Neural crest cell (in vitro differentiated cells): Measurements from ENCODE around the gene SCLT1. TPM values are rescaled to one million over a fixed set of nuclear protein-coding genes. Genes with fewer than 3 reads are reported as not detected.

Experiments
- DNase-seq: peaks from one replicate; pipeline ENCODE4 v3.0.0; 2021; ENCODE audit warnings: low read depth, mixed read lengths, low spot score
- H3K27ac Mint-ChIP-seq: one replicate; pipeline ENCODE4 v1.8.0; 2021; ENCODE audit warnings: mild to moderate bottlenecking, mixed read lengths; ENCODE audit not compliant: unreplicated experiment
- H3K27me3 Mint-ChIP-seq: 2 replicates; pipeline ENCODE4 v1.8.0; 2021; ENCODE audit warnings: low read depth, mild to moderate bottlenecking, mixed read lengths
- H3K36me3 Mint-ChIP-seq: 2 replicates; pipeline ENCODE4 v1.8.0; 2021; ENCODE audit warnings: low read depth, mild to moderate bottlenecking, mixed read lengths
- H3K4me1 Mint-ChIP-seq: 2 replicates; pipeline ENCODE4 v1.8.0; 2021; ENCODE audit warnings: mixed read lengths
- H3K4me3 Mint-ChIP-seq: one replicate; pipeline ENCODE4 v1.8.0; 2021; ENCODE audit warnings: mild to moderate bottlenecking, mixed read lengths
- H3K9me3 Mint-ChIP-seq: 2 replicates; pipeline ENCODE4 v1.8.0; 2021; ENCODE audit warnings: mixed read lengths
- total RNA-seq: library from RNA; stranded (reverse); gene quantifications from 2 replicates; pipeline ENCODE4 v1.2.1, GENCODE V29; 2021
- TF ChIP-seq, protein P1 (sequence below): fragments of 200-600 bp; sonication (generic); conservative IDR thresholded peaks from 2 replicates; pipeline ENCODE4 v1.5.0; 2021; ENCODE audit warnings: antibody characterized with exemption, mild to moderate bottlenecking

Gene SCLT1
- total RNA-seq, 1 donor from 2014 or later = 22.7 TPM

DNA sequence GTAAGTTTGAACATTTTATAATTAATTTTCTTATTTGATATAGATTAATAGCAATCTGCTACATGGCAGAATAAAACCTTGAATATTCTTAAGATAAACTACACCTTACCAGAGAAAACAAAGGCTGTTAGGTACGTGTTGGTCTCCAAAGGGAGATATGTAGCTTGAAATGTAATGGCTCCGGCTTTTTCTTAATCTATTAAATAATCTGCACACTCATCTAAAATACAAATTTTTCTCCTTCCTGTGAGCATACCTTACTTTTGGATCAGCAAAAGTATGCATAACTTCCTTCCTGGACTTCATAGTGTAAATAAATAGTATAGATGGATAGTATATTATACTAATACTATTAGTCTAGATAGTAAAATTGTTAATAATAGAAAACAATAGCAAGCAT is 142.5 kb downstream of the SCLT1 start:
- no peak overlapping the region for H3K4me3 Mint-ChIP-seq
- no peaks in the 10 kb centered on the region for H3K4me1 Mint-ChIP-seq
- DNase-seq = no peak
- no peaks in the 10 kb centered on the region for H3K27me3 Mint-ChIP-seq
- TF ChIP-seq, protein P1, sequence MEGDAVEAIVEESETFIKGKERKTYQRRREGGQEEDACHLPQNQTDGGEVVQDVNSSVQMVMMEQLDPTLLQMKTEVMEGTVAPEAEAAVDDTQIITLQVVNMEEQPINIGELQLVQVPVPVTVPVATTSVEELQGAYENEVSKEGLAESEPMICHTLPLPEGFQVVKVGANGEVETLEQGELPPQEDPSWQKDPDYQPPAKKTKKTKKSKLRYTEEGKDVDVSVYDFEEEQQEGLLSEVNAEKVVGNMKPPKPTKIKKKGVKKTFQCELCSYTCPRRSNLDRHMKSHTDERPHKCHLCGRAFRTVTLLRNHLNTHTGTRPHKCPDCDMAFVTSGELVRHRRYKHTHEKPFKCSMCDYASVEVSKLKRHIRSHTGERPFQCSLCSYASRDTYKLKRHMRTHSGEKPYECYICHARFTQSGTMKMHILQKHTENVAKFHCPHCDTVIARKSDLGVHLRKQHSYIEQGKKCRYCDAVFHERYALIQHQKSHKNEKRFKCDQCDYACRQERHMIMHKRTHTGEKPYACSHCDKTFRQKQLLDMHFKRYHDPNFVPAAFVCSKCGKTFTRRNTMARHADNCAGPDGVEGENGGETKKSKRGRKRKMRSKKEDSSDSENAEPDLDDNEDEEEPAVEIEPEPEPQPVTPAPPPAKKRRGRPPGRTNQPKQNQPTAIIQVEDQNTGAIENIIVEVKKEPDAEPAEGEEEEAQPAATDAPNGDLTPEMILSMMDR = no peak
- no peak overlapping the region for H3K27ac Mint-ChIP-seq
- H3K9me3 Mint-ChIP-seq = no peaks in the 10 kb centered on the region
- peaks cover 9% of the 10 kb centered on the region for H3K36me3 Mint-ChIP-seq

DNA sequence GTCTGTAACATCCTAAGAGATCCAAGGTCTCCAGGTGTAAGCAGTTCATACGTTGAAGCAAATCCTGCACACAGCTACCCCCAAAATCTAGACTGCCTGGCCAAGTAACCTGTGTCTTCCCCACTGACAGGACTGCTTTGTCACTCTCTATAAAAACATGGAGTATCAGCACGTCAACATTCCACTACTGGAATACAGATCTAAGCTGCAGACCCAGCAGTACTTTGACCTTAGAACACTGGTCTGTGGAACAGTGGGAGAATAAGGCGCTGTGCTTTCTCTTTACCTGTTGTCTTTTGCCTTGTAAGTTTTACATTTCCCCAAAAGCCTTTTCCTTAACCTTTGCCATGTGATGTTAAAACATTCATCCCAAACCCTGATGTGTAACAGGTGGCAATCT is 146.4 kb downstream of the SCLT1 start:
- no peak overlapping the region for H3K27ac Mint-ChIP-seq
- no peak for DNase-seq
- H3K9me3 Mint-ChIP-seq = no peaks in the 10 kb centered on the region
- TF ChIP-seq, protein P1 = no peak
- H3K4me1 Mint-ChIP-seq = no peaks in the 10 kb centered on the region
- H3K4me3 Mint-ChIP-seq = no peak overlapping the region
- H3K36me3 Mint-ChIP-seq = peaks cover 31% of the 10 kb centered on the region
- no peaks in the 10 kb centered on the region for H3K27me3 Mint-ChIP-seq

DNA sequence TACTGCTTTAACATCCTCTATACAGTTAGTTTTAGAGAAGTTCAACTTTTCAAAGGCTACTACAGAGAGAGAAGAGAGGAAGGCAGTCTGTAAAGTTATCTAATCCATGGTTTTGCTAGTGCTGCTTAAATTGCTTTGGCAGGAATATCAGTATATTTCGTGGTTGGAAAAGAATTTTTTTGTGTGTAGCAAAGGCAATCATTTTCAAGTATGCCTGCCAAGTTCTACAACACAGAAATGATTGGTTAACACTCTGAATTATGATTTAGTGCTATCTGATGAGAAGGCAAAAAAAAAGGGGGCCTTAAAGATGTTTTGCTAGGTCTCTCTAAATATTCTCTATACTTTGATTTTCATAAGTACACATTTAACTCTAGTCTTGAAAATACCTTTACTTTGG is 150.7 kb downstream of the SCLT1 start:
- DNase-seq = no peak
- peaks cover 47% of the 10 kb centered on the region for H3K36me3 Mint-ChIP-seq

DNA sequence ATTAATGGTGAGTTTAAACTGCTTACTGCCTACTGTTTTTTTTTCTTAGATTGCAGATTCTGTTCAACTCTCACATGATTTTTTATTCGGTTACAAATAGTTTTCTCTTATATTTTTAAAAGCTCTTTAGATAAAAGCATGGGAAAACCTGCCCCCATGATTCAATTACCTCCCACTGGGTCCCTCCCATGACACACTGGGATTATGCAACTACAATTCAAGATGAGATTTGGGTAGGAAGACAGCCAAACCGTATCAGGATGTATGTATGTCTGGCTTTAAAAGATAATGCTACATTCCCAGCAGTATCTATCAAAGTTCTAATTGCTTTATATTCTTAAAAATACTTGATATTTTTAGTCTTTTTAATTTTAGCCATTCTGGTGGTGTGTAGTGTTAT is 152.4 kb downstream of the SCLT1 start:
- TF ChIP-seq, protein P1 = no peak
- H3K4me3 Mint-ChIP-seq = no peak overlapping the region
- peaks cover 43% of the 10 kb centered on the region for H3K36me3 Mint-ChIP-seq
- H3K9me3 Mint-ChIP-seq = no peaks in the 10 kb centered on the region
- H3K27me3 Mint-ChIP-seq = no peaks in the 10 kb centered on the region
- DNase-seq = no peak
- H3K4me1 Mint-ChIP-seq = no peaks in the 10 kb centered on the region
- no peak overlapping the region for H3K27ac Mint-ChIP-seq

More for the DNA sequence above, 150.7 kb downstream of the SCLT1 start:
- Mint-ChIP-seq H3K4me3 (no peak overlapping the region), H3K4me1 (no peaks in the 10 kb centered on the region), H3K27me3 (no peaks in the 10 kb centered on the region), H3K9me3 (no peaks in the 10 kb centered on the region), H3K27ac (no peak overlapping the region)
- TF ChIP-seq, protein P1 = no peak

DNA sequence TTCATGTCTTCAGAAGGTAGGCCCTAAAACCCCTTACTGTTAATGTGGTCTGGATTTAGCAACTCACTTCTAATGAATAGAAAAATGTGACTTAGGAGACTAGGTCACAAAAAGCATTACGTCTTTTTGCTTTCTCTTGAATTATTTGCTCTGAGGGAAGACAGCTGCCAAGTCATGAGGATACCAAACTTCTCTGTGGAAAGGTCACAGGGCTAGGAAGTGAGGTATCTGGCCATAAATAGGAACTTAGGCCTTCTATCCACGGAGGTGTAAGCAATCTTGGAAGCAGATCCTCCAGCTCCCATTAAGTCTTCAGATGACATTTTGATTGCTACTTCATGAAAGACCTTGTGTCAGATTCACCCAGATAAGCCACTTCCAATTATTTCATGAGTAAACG is 163.3 kb downstream of the SCLT1 start:
- peaks cover 25% of the 10 kb centered on the region for H3K36me3 Mint-ChIP-seq
- no peak overlapping the region for H3K27ac Mint-ChIP-seq
- H3K4me1 Mint-ChIP-seq = no peaks in the 10 kb centered on the region
- H3K4me3 Mint-ChIP-seq = no peak overlapping the region
- TF ChIP-seq, protein P1 = no peak
- H3K27me3 Mint-ChIP-seq = no peaks in the 10 kb centered on the region
- DNase-seq = no peak
- peaks cover 5% of the 10 kb centered on the region for H3K9me3 Mint-ChIP-seq

DNA sequence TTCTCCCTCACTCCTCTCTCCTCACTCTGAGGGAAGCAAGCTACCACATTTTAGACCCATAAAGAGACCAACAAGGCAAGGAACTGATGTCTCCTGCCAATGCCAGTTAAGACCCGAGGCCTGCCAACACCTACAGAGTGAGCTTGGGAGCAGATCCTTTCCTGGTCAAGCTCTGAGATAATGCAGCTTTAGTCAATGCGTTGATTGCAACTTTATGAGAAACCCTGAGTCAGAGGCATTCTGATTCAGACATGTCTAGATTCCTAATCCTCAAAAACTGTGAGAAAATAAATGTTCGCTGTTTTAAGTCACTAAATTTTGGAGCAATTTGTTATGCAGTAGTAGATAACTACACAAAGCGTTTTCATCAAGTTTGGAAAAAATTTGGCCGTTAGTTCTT is 168.4 kb downstream of the SCLT1 start:
- H3K27me3 Mint-ChIP-seq = no peaks in the 10 kb centered on the region
- H3K4me1 Mint-ChIP-seq = no peaks in the 10 kb centered on the region
- TF ChIP-seq, protein P1 = no peak
- H3K27ac Mint-ChIP-seq = no peak overlapping the region
- DNase-seq = no peak
- H3K36me3 Mint-ChIP-seq = peaks cover 31% of the 10 kb centered on the region
- no peak overlapping the region for H3K4me3 Mint-ChIP-seq
- H3K9me3 Mint-ChIP-seq = peaks cover 7% of the 10 kb centered on the region
